GM21447 (cell line): ENCODE data around the gene MANSC1.
A peak's percentile ranks its signal among the peaks of the same experiment; 100 is the strongest.
"Not testable (repeated sequence)": the region's sequence is repeated elsewhere in the genome, so short reads cannot be mapped to it uniquely, and the experiment has no call there.

Experiments
- ATAC-seq: cut with Tn5 transposase; IDR thresholded peaks from one replicate; pipeline ENCODE4 v1.9.1; 2021; ENCODE audit not compliant: unreplicated experiment

The MANSC1 gene

GRCh38 chr12:12365931-12366431 lies 15.9 kb upstream of the MANSC1 start:
- ATAC-seq = no peak

- ATAC-seq = no peak
Measured at GRCh38 chr12:12365446-12365802, 15.4 kb upstream of the MANSC1 start.

DNA sequence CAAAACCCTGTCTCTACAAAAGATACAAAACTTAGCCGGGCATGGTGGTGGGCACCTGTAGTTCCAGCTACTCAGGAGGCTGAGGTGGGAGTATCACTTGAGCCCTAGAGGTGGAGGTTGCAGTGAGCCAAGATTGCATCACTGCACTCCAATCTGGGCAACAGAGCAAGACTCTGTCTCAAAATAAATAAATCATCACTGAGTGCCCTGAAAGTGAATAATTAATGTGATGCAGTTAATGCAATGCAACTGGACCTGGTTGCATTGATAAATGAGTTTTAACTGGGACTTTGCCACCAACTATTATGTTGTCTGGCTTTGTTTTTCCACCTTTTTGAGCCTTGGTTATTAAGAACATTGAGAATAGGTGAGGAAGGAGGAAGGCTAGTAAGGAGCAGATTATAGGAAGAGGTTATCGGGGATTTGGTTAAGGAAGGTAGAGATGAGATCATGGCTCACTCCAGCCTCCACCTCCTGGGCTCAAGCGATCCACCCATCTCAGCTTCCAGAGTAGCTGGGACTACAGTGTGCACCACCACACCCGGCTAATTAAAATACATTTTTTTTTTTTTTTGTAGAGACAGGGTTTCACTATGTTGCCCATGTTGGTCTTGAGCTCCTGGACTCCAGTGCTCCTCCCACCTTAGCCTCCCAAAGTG lies 14.9 kb upstream of the MANSC1 start:
- ATAC-seq = no peak

DNA sequence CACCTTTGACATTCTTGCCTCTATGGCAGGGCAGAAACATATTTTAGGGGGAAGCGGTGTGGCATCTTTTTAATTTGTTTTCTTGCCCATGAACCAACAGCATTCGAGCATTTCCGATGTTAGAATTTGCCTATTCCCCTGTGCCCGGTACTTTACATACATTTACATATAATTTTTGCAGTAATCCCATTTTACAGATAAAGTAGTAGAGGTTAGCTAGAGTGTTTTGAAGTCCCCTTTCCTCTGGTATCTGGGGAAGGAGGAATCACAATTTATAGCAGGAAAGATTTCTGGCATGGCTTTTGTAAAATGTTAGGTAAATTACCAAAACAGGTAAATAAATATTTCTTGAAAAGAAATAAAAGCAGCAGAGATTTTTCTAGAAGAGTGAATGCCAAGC lies 8.5 kb upstream of the MANSC1 start:
- no peak for ATAC-seq

GRCh38 chr12:12357719-12358461 lies 7.8 kb upstream of the MANSC1 start:
- no peak for ATAC-seq

DNA sequence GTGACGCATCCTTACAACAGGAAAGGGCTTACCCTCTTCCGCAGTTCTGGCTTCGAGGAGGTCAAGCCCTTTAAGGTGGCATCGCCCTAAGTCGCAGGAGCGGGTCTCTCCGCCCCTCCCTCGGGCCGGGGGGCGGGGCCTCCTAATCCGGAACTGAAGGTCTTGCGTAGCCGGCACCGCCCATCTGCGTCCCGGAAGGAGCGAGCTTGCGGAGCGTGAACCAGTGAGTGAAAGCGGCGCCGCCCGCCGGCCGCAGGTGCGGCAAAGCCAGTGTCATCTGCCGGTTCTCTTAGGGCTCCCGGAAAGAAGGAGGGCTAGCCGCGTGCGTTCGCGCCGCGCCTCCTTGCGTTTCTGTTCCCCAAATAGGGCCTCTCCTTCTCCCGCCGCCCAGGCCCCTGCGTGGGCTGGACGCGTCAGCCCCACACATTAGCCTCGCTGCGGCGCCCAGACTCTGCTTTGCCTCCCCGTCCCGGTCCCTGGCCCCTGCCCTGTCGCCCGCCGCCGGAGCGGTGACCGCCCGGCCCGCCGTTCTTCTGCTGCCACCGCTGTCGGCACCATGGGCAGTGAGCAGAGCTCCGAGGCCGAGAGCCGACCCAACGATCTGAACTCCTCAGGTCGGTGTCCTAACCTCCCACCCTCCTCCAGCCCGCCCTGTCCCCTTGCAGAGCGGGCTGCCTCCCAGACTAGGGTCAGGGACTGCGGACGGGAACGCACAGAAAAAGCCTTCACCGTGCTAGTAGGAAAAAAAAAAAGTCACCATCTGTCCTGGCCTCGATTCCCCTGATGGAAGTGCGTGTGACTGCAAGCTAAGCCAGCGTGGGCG lies 7.1 kb upstream of the MANSC1 start, which contains the start of gene BORCS5:
BORCS5 (plus strand) TSS at position 183 of the 823 bp plus-strand sequence; CDS start at position 557, 374 bp downstream.
- ATAC-seq = peak; percentile 87

DNA sequence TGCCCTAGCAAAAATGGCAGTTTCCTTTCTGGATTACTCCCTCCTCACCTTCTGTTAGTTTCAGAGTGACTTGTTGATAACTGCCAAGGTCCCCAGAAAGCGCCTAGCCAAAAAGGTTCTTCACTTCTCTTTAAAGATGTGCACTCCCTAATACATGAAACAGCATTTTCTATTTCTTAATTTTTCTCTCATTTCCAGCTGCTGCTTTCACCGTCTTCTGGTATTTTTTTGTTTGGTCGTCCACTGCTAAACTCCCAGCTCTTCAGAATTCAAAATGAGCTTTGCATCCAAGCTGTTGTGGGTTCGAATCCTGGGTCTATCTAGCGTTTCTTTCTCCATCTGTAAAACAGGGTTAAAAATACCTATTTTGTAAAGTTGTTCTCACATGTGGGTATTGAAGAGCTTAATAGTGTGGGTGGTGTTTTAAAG lies 6.4 kb upstream of the MANSC1 start:
- no peak for ATAC-seq

DNA sequence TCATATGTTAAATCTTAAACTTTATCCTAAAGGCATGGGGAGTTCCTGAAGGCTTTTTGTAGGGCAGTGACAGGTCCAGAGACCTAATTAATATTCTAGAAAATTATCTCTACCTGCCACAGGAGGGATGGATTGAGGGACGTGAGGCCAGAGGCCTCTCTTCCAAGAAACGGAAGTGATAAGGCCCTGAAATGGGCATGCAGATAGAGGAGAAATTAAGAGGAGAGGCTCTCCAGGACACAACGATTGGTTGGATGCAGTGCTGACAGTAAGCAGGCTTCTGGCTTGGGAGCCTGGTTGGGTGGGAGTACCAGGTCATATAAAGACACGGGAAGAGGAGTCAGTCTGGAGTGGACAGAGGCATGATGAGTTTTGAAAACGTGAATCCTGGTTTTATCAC lies 3.8 kb upstream of the MANSC1 start:
- ATAC-seq = no peak

DNA sequence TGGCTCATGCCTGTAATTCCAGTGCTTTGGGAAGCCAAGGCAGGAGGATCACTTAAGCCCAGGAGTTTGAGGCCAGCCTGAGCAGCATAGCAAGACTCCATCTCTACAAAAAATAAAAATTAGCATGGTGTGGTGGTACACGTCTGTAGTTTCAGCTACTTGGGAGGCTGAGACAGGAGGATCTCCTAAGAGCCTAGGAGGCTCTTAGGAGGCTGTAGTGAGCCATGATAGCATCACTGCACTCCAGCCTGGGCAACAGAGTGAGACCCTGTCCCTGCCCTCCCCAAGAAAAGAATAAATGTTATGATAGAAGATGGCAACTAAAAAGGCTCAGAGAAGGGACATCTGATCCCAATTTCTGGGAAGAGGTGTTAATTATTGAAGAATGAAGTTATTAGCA lies 3.2 kb upstream of the MANSC1 start:
- ATAC-seq = no peak

DNA sequence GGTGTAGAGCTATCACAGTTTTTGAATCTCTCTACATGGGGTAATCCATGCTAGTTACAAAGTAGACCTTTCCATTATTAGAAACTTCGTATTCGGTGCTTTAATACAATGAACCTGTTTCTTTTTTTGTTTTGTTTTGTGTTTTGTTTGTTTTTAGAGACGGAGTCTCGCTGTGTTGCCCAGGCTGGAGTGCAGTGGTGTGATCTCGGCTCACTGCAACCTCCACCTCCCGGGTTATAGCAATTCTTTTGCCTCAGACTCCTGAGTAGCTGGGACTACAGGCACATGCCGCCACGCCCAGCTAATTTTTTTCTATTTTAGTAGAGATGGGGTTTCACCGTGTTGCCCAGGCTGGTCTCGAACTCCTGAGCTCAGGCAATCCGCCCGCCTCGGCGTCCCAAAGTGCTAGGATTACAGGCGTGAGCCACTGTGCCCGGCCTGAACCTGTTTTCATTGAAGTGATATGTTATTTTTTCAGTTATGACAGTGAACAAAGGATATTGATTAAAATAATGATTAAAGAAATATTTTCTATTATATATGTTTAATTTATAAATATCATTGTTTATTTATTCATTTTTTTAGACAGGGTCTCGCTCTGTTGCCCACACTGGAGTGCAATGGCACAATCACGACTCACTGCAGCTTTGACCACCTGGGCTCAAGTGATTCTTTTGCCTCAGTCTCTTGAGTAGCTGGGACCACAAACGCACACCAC lies 1.6 kb upstream of the MANSC1 start:
- not testable (repeated sequence) for ATAC-seq

DNA sequence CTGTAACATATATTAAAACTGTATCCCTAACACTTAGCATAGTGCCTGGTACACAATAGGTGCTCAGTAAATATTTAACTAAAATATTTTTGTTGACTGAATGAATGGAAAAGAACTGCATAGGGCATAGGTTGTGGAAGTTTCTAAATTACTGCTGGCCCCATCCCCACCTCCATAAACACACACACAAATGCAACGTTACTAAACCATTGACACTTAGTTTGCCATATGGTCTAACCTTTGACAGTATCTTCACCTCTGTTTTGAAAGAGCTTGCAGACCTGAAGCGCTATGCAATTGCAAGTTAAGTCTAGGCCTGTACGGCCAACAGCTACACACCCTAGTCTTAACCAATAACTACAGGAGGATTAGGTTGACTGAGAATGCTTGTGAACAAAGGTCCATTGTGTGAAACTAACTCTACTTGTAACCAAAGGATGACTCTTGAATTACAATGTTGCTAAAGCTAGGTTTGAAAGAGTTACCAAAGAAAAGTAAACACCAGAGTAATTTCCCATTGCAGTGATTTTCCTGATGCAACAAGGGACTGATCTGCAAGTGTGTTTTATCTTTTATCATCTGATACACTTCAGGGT lies 924 bp upstream of the MANSC1 start:
- ATAC-seq = no peak

DNA sequence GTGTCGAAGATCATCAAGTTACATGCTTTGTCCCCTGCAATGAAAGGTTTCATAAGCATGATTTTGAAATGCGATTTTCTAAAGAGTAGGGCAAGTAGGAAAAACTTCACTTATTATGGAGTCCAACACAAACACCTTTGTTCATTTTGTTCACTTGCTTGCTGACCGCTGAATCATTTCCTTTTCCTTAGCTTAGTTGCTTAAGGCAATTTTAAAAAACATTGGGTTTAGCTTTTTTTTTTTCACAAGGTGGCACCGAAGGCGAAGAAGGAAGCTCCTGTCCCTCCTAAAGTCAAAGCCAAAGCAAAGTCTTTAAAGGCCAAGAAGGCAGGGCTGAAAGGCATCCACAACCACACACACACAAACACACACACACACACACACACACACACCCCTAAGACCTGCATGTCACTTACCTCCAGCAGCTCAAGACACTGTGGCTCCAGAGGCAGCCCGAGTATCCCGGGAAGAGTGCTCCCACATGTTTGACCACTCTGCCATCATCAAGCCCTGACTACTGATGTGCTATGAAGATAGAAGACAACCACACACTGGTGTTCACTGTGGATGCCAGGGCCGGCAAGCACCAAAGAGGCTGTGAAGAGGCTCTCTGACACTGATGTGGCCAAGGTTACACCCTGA lies 11.4 kb downstream of the MANSC1 start:
- no peak for ATAC-seq

- ATAC-seq = no peak
Measured at GRCh38 chr12:12336511-12336910, 13.5 kb downstream of the MANSC1 start.

DNA sequence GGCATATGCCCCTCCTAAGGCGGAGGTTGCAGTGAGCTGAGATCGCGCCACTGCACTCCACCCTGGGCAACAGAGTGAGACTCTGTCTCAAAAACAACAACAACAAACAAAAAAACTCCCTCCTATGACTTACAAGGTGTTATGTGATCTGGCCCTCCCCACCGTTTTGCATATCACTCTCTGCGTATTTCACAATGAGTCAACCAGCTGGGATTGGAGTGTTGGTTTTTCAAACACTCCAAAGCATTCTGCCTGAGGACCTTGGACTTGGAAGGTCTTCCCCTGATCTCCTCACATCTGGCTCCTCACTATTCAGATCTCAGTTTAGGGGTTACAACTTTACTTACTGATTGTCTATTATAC lies 14.0 kb downstream of the MANSC1 start:
- no peak for ATAC-seq

- no peak for ATAC-seq
Measured at GRCh38 chr12:12334367-12335040, 15.5 kb downstream of the MANSC1 start.

GRCh38 chr12:12333407-12334366 lies 16.4 kb downstream of the MANSC1 start:
- ATAC-seq = no peak

- no peak for ATAC-seq
Measured at GRCh38 chr12:12331896-12332295, 18.1 kb downstream of the MANSC1 start.

- ATAC-seq = no peak
Measured at GRCh38 chr12:12331244-12331771, 18.7 kb downstream of the MANSC1 start.
